Peyer's patch (tissue), 4 donors: ENCODE results near the gene CRY2.

Experiments
- POLR2A ChIP-seq, 2 donors: fragments of 450-650 bp; IDR thresholded peaks; one replicate each; pipeline ENCODE4 v1.5.1; 2017; ENCODE audit warnings: antibody characterized with exemption in 2 of 2, mild to moderate bottlenecking in 2 of 2, moderate library complexity in 2 of 2
- TF ChIP-seq, protein P1 (sequence below), 6 experiments: fragments of 450-650 bp in 4 of 6; fragments of 200-600 bp in 2 of 6; sonication (generic) in 1 of 6; IDR thresholded peaks; one replicate each; pipeline ENCODE4 v1.5.1; 2017 to 2019; ENCODE audit warnings: antibody characterized with exemption in 6 of 6, mild to moderate bottlenecking in 3 of 6, moderate library complexity in 1 of 6

DNA sequence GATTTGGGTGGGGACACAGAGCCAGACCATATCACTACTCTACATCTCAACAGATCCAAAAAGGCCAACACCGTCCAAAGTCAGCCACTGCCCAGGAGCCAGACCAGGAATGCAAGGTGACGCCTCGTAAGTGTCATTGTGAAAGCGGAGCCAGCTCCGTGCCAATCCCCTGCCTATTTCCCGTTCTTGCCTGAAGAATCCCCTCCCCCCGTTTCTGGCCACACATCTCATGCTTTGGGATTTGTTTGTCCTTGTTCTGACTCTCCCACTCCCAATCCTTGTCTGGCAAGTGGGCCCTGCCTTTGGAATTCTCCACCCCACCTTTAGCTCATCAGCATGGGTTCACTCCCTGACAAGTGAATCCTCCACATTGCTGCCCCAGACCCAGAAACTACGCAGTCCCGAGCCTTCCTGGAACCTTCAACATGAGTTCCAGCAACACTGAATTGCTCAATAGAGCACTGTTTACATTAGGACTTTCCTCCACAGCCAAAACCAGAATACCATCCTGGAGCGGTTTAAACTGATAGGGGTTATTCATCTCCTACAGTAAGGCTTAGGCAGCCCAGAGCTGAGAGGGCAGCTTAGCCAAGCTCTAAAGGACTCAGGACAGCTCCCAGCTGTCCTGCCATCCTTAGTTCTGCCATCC, 48.4 kb upstream of the CRY2 start:
- TF ChIP-seq, protein P1, sequence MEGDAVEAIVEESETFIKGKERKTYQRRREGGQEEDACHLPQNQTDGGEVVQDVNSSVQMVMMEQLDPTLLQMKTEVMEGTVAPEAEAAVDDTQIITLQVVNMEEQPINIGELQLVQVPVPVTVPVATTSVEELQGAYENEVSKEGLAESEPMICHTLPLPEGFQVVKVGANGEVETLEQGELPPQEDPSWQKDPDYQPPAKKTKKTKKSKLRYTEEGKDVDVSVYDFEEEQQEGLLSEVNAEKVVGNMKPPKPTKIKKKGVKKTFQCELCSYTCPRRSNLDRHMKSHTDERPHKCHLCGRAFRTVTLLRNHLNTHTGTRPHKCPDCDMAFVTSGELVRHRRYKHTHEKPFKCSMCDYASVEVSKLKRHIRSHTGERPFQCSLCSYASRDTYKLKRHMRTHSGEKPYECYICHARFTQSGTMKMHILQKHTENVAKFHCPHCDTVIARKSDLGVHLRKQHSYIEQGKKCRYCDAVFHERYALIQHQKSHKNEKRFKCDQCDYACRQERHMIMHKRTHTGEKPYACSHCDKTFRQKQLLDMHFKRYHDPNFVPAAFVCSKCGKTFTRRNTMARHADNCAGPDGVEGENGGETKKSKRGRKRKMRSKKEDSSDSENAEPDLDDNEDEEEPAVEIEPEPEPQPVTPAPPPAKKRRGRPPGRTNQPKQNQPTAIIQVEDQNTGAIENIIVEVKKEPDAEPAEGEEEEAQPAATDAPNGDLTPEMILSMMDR (IDR thresholded peaks at IDR 0.05), result no peak
- no peak for TF ChIP-seq POLR2A (IDR thresholded peaks at IDR 0.05)
